ENCODE results near the gene NKX6-2. TPM values are rescaled to one million over a fixed set of nuclear protein-coding genes. Genes with fewer than 3 reads are reported as not detected.

The NKX6-2 gene
- total and polyA plus RNA-seq, 2 of the 8 experiments (the other 6 are each of a cell fraction or from before 2014, with no cell fraction given): 0.06 TPM; not detected in 1

GRCh38 chr10:132798876-132799275 is 12.9 kb upstream of the NKX6-2 start:
- CTCF ChIA-PET (ENCODE audit: partially characterized antibody): no interaction called here
- no peak overlapping the region for H3K14ac ChIP-seq (ENCODE audit: insufficient read length)
- DNase-seq (ENCODE audit: low read depth in 1 of 2, low spot score in 2 of 2) (no peak), FAIRE-seq (no peak)
- no peak overlapping the region for H2BK5ac ChIP-seq (ENCODE audit: low read depth, low read length)
- H3K4me2 ChIP-seq (ENCODE audit: insufficient read depth in 1 of 2, low read depth in 2 of 2, low read length in 2 of 2): no peak overlapping the region
- no peak overlapping the region for H3K9ac ChIP-seq (replicated peaks in 1 of 4; ENCODE audit: extremely low read depth in 1 of 4, low read depth in 3 of 4, low read length in 3 of 4)
- H4K20me1 ChIP-seq (replicated peaks in 1 of 2; ENCODE audit: control insufficient read depth in 1 of 2, insufficient read depth in 2 of 2, low read length in 2 of 2): no peaks in the 10 kb centered on the region
- H2AFZ ChIP-seq (ENCODE audit: low read length): no peak overlapping the region
- no peak overlapping the region for H3K4me3 ChIP-seq (ENCODE audit: extremely low read depth in 1 of 4, insufficient read depth in 2 of 4, low read depth in 3 of 4, low read length in 4 of 4)
- no peak overlapping the region for H2BK20ac ChIP-seq (ENCODE audit: low read length)
- H4K91ac ChIP-seq (replicated peaks; ENCODE audit: insufficient read length, low read length): no peak overlapping the region
- H3K56ac ChIP-seq (replicated peaks; ENCODE audit: insufficient read length, low read depth, low read length): no peak overlapping the region
- H3K23me2 ChIP-seq (ENCODE audit: low read depth, low read length): no peaks in the 10 kb centered on the region
- no peak overlapping the region for H3K23ac ChIP-seq (ENCODE audit: insufficient read length)
- no peak overlapping the region for H2BK15ac ChIP-seq (ENCODE audit: low read length)
- H3K27me3 ChIP-seq (replicated peaks in 1 of 4; ENCODE audit: control insufficient read depth in 3 of 4, extremely low read depth in 1 of 4, insufficient read depth in 3 of 4, low read length in 3 of 4): no peaks in the 10 kb centered on the region; a peak in 1 of 7 replicates
- no peak overlapping the region for H4K8ac ChIP-seq (ENCODE audit: extremely low read depth, insufficient read depth, low read length)
- H2BK12ac ChIP-seq (ENCODE audit: low read depth, low read length): no peak overlapping the region
- H3K36me3 ChIP-seq (ENCODE audit: control insufficient read depth in 2 of 4, insufficient read depth in 4 of 4, low read length in 3 of 4): no peaks in the 10 kb centered on the region
- no peak overlapping the region for H3K4ac ChIP-seq (replicated peaks; ENCODE audit: insufficient read length, low read depth, low read length)
- POLR2A ChIA-PET (ENCODE audit: partially characterized antibody): no interaction called here
- peaks cover 7% of the 10 kb centered on the region in 2 experiments; a peak in 3 of 4 replicates for H3K9me3 ChIP-seq (ENCODE audit: insufficient read depth in 2 of 2, low read depth in 1 of 2, low read length in 1 of 2)
- H3K27ac ChIP-seq (ENCODE audit: low read depth, low read length): no peak overlapping the region
- H4K5ac ChIP-seq (ENCODE audit: insufficient read length, low read depth, low read length): no peak overlapping the region
- H3K4me1 ChIP-seq (replicated peaks in 1 of 4; ENCODE audit: control insufficient read depth in 3 of 4, insufficient read depth in 4 of 4, low read length in 3 of 4): no peaks in the 10 kb centered on the region
- no peaks in the 10 kb centered on the region for H3K79me2 ChIP-seq (ENCODE audit: control insufficient read depth in 1 of 2, insufficient read depth in 2 of 2, low read length in 2 of 2)
- 95% methylated on average over 8 of the region's 15 CpGs; no CpG with 5 or more reads in 1 of the 2 experiments for WGBS, 2 experiments (ENCODE audit: extremely low coverage in 1 of 2, insufficient coverage in 1 of 2, insufficient read length in 1 of 2, insufficient replicate concordance in 2 of 2, low coverage in 1 of 2, low lambda C conversion rate in 2 of 2, missing lambda C conversion rate in 1 of 2)
- H3K79me1 ChIP-seq (ENCODE audit: low read depth, low read length): no peaks in the 10 kb centered on the region
- TF ChIP-seq HDAC2 (IDR thresholded peaks at IDR 0.05; ENCODE audit: borderline replicate concordance in 1 of 2, low read depth in 2 of 2, low read length in 2 of 2): no peak
- no peak for TF ChIP-seq CHD2 (IDR thresholded peaks at IDR 0.05; ENCODE audit: low read length)
- TF ChIP-seq TAF1 (IDR thresholded peaks at IDR 0.05; ENCODE audit: low read depth, low read length): no peak
- TF ChIP-seq RFX5 (IDR thresholded peaks at IDR 0.05; ENCODE audit: borderline replicate concordance, low read depth, low read length): no peak
- no peak for TF ChIP-seq BACH1 (IDR thresholded peaks at IDR 0.05; ENCODE audit: low read length)
- no peak for TF ChIP-seq CEBPB (IDR thresholded peaks at IDR 0.05; ENCODE audit: low read depth, low read length)
- TF ChIP-seq GTF2F1 (IDR thresholded peaks at IDR 0.05; ENCODE audit: borderline replicate concordance, low read depth, low read length): no peak
- TF ChIP-seq POU5F1 (IDR thresholded peaks at IDR 0.05; ENCODE audit: low read depth, low read length): no peak
- TF ChIP-seq KDM1A (IDR thresholded peaks at IDR 0.05; ENCODE audit: borderline replicate concordance, low read length): no peak
- no peak for TF ChIP-seq EZH2 (IDR thresholded peaks at IDR 0.05; ENCODE audit: low read depth, low read length, severe bottlenecking)
- no peak for TF ChIP-seq MAX (IDR thresholded peaks at IDR 0.05)
- no peak for TF ChIP-seq TAF7 (optimal IDR thresholded peaks at IDR 0.05; ENCODE audit: borderline replicate concordance, low read depth, low read length)
- TF ChIP-seq MAFK (IDR thresholded peaks at IDR 0.05; ENCODE audit: low read depth, low read length): no peak
- TF ChIP-seq SAP30 (IDR thresholded peaks at IDR 0.05; ENCODE audit: insufficient read depth, insufficient replicate concordance, low read length): no peak
- no peak overlapping the region for H2AK5ac ChIP-seq (ENCODE audit: low read depth, low read length)
- H2BK120ac ChIP-seq (replicated peaks; ENCODE audit: low read depth, low read length): no peak overlapping the region
- H3K18ac ChIP-seq (ENCODE audit: extremely low read depth, low read length): no peak overlapping the region

Data from H1 (cell line).